ENCODE results near the gene RAET1E. TPM values are rescaled to one million over a fixed set of nuclear protein-coding genes. Genes with fewer than 3 reads are reported as not detected.
A peak's percentile ranks its signal among the peaks of the same experiment; 100 is the strongest.
"Not testable (repeated sequence)": the region's sequence is repeated elsewhere in the genome, so short reads cannot be mapped to it uniquely, and the experiment has no call there.

The RAET1E gene
- total RNA-seq, 2 experiments from 2014 or later = not detected

- ChIA-PET CTCF (interaction anchor here (2.2 kb wide), 1 partner anchor 80 kb away, joined by 21 read pairs; no protein-coding TSS in a partner anchor), POLR2A (no interaction called here)
- Mint-ChIP-seq H3K9me3 (no peaks in the 10 kb centered on the region), H3K27me3 (peaks cover 90% of the 10 kb centered on the region), H3K27ac (no peak overlapping the region), H3K4me1 (peaks cover 47% of the 10 kb centered on the region), H3K36me3 (ENCODE audit: low read depth) (peaks cover 3% of the 10 kb centered on the region), H3K4me3 (no peak overlapping the region)
- no peak for DNase-seq
Observed at GRCh38 chr6:149936743-149937142, 38.8 kb upstream of the RAET1E start.

GRCh38 chr6:149935668-149936067 is 37.8 kb upstream of the RAET1E start:
- Mint-ChIP-seq H3K4me1 (peaks cover 38% of the 10 kb centered on the region), H3K27ac (no peak overlapping the region), H3K9me3 (no peaks in the 10 kb centered on the region), H3K27me3 (peaks cover 92% of the 10 kb centered on the region), H3K4me3 (no peak overlapping the region), H3K36me3 (ENCODE audit: low read depth) (no peaks in the 10 kb centered on the region)
- CTCF ChIA-PET = interaction anchor here (0.7 to 2.2 kb wide), 2 partner anchors 81 to 399 kb away, joined by 3 to 21 read pairs; no protein-coding TSS in a partner anchor
- POLR2A ChIA-PET = no interaction called here
- DNase-seq = no peak

- Mint-ChIP-seq H3K36me3 (ENCODE audit: low read depth) (no peaks in the 10 kb centered on the region), H3K4me3 (no peak overlapping the region), H3K4me1 (peaks cover 33% of the 10 kb centered on the region), H3K27ac (no peak overlapping the region), H3K27me3 (peaks cover 92% of the 10 kb centered on the region), H3K9me3 (no peaks in the 10 kb centered on the region)
- CTCF ChIA-PET = interaction anchor here (0.7 to 2.2 kb wide), 3 partner anchors 57 to 400 kb away, joined by 3 to 21 read pairs (median 3); no protein-coding TSS in a partner anchor
- POLR2A ChIA-PET = interaction anchor here (0.7 kb wide), 1 partner anchor 81 kb away, joined by 3 read pairs; no protein-coding TSS in a partner anchor
- DNase-seq = no peak
Observed at GRCh38 chr6:149935246-149935645, 37.3 kb upstream of the RAET1E start.

DNA sequence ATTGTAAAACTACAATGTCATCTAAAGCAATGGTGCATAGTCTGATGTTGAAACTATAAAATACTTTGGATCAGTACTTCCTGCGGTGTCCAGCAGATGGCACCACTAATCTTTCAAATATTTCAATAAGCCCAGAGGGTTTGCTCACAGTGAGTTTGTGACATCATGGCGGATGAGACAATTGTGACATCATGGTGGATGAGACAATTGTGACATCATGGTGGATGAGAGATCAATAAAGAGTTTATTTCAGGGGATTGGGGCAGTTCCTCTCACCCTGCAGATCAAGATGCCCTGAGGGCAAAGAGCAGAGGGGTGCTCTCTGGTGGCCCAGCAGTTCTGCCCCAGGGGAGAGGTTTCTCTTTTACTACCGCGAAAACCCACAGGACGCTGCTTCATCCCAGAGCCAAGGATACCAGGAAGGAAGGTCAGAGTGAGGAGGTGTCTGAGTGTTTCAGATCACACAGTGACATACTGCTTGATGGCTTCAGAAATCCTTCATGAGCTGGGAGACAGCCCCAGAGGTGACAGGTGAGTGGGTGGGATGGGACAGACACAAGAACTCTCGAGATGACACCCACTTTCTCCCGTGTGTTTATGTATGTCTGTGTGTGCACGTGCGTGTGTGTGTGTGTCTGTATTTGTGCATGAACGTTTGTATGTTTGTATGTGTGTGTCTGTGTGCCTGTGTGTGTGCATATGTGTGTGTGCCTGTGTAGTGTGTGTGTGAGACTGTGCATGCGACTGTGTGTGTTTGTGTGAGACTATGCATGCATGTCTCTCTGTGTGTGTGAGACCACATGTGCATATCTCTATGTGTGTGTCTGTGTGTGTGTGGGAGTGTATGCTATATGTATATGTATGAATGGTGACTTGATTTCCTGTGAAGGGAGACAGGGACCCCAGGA is 36.6 kb upstream of the RAET1E start:
- DNase-seq = peak; percentile 76
- peaks cover 26% of the 10 kb centered on the region for H3K4me1 Mint-ChIP-seq
- H3K27me3 Mint-ChIP-seq = peaks cover 92% of the 10 kb centered on the region
- no peaks in the 10 kb centered on the region for H3K9me3 Mint-ChIP-seq
- CTCF ChIA-PET = interaction anchor here (0.7 to 2.2 kb wide), 3 partner anchors 58 to 400 kb away, joined by 3 to 21 read pairs (median 3); no protein-coding TSS in a partner anchor
- H3K27ac Mint-ChIP-seq = no peak overlapping the region
- no peaks in the 10 kb centered on the region for H3K36me3 Mint-ChIP-seq (ENCODE audit: low read depth)
- POLR2A ChIA-PET = interaction anchor here (0.7 kb wide), 1 partner anchor 82 kb away, joined by 3 read pairs; no protein-coding TSS in a partner anchor
- H3K4me3 Mint-ChIP-seq = no peak overlapping the region

- Mint-ChIP-seq H3K4me1 (peaks cover 17% of the 10 kb centered on the region), H3K27me3 (peaks cover 92% of the 10 kb centered on the region), H3K4me3 (no peak overlapping the region), H3K9me3 (no peaks in the 10 kb centered on the region), H3K27ac (no peak overlapping the region), H3K36me3 (ENCODE audit: low read depth) (no peaks in the 10 kb centered on the region)
- POLR2A ChIA-PET = no interaction called here
- CTCF ChIA-PET = no interaction called here
- DNase-seq = no peak
Observed at GRCh38 chr6:149933461-149933860, 35.5 kb upstream of the RAET1E start.

- Mint-ChIP-seq H3K4me3 (no peak overlapping the region), H3K4me1 (peaks cover 12% of the 10 kb centered on the region), H3K9me3 (no peaks in the 10 kb centered on the region), H3K27me3 (peaks cover 92% of the 10 kb centered on the region), H3K36me3 (ENCODE audit: low read depth) (no peaks in the 10 kb centered on the region), H3K27ac (no peak overlapping the region)
- CTCF ChIA-PET = no interaction called here
- POLR2A ChIA-PET = no interaction called here
- DNase-seq = no peak
Observed at GRCh38 chr6:149933036-149933435, 35.1 kb upstream of the RAET1E start.

DNA sequence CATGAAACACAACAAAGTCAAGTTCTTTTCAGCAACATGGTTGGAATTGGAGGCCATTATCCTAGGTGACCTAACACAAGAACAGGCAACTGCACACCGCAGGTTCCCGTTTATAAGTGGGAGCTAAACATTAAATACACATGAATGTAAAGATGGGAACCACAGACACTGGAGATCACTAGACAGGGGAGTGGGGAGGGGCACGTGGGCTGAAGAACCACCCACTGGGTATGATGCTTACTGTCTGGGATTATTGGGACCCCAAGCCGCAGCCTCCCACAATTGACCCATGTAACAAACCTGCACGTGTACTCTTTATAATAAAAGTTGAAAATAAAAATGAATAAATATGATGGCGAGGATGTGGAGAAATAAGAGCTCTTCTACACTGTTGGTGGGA is 33.6 kb upstream of the RAET1E start:
- Mint-ChIP-seq H3K4me1 (peaks cover 14% of the 10 kb centered on the region), H3K27me3 (peaks cover 89% of the 10 kb centered on the region), H3K9me3 (no peaks in the 10 kb centered on the region), H3K4me3 (no peak overlapping the region), H3K36me3 (ENCODE audit: low read depth) (no peaks in the 10 kb centered on the region), H3K27ac (no peak overlapping the region)
- DNase-seq = no peak
- POLR2A ChIA-PET = no interaction called here
- CTCF ChIA-PET = interaction anchor here (0.8 kb wide), 1 partner anchor 77 kb away, joined by 3 read pairs; no protein-coding TSS in a partner anchor

- CTCF ChIA-PET = interaction anchor here (1.8 kb wide), 1 partner anchor 88 kb away, joined by 6 read pairs; no protein-coding TSS in a partner anchor
- Mint-ChIP-seq H3K4me1 (peaks cover 19% of the 10 kb centered on the region), H3K27ac (no peak overlapping the region), H3K36me3 (ENCODE audit: low read depth) (no peaks in the 10 kb centered on the region), H3K9me3 (no peaks in the 10 kb centered on the region), H3K4me3 (no peak overlapping the region), H3K27me3 (peaks cover 82% of the 10 kb centered on the region)
- DNase-seq = no peak
- POLR2A ChIA-PET = interaction anchor here (1.2 kb wide), 1 partner anchor 87 kb away, joined by 4 read pairs; no protein-coding TSS in a partner anchor
Observed at GRCh38 chr6:149929422-149929821, 31.5 kb upstream of the RAET1E start.

GRCh38 chr6:149927025-149927424 is 29.1 kb upstream of the RAET1E start:
- CTCF ChIA-PET; POLR2A ChIA-PET; DNase-seq; H3K36me3 Mint-ChIP-seq (ENCODE audit: low read depth); H3K9me3 Mint-ChIP-seq; H3K4me3 Mint-ChIP-seq; H3K27ac Mint-ChIP-seq: not testable (repeated sequence)
- peaks cover 85% of the 10 kb centered on the region for H3K27me3 Mint-ChIP-seq
- H3K4me1 Mint-ChIP-seq = peaks cover 32% of the 10 kb centered on the region

- H3K4me1 Mint-ChIP-seq = peaks cover 35% of the 10 kb centered on the region
- DNase-seq = peak; percentile 86
- no peak overlapping the region for H3K27ac Mint-ChIP-seq
- ChIA-PET CTCF (interaction anchor here (1.3 to 2.5 kb wide), 4 partner anchors 82 to 94 kb away, joined by 3 to 18 read pairs (median 8); no protein-coding TSS in a partner anchor), POLR2A (no interaction called here)
- H3K27me3 Mint-ChIP-seq = peaks cover 85% of the 10 kb centered on the region
- peak overlapping the region; percentile 40 for H3K4me3 Mint-ChIP-seq
- H3K9me3 Mint-ChIP-seq = no peaks in the 10 kb centered on the region
- H3K36me3 Mint-ChIP-seq (ENCODE audit: low read depth) = no peaks in the 10 kb centered on the region
Observed at GRCh38 chr6:149925974-149926777, 28.3 kb upstream of the RAET1E start.

GRCh38 chr6:149925253-149925973 is 27.5 kb upstream of the RAET1E start:
- ChIA-PET POLR2A (no interaction called here), CTCF (interaction anchor here (1.0 to 2.5 kb wide), 6 partner anchors 82 to 104 kb away, joined by 3 to 18 read pairs (median 6); no protein-coding TSS in a partner anchor)
- Mint-ChIP-seq H3K27ac (no peak overlapping the region), H3K4me1 (peaks cover 35% of the 10 kb centered on the region), H3K27me3 (peaks cover 85% of the 10 kb centered on the region), H3K36me3 (ENCODE audit: low read depth) (no peaks in the 10 kb centered on the region), H3K9me3 (no peaks in the 10 kb centered on the region), H3K4me3 (peak overlapping the region; percentile 51)
- no peak for DNase-seq

DNA sequence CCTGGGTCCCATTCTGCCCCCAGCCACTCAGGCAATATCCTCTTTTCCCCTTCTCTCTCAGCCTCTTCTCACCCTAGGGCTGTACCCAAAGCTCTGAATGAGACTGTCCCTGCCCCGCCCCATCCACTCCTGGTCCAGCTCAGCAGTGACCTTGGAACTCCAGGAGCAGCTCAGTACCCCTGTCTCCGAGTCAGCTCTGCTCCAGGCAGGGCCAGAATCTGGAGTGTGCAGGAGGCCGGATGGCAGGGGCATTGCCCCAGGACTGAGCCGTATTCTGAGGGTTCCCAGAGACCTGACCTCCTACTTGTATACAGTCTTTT is 27.0 kb upstream of the RAET1E start:
- H3K27ac Mint-ChIP-seq = no peak overlapping the region
- ChIA-PET CTCF (interaction anchor here (1.0 to 2.5 kb wide), 6 partner anchors 81 to 103 kb away, joined by 3 to 18 read pairs (median 6); no protein-coding TSS in a partner anchor), POLR2A (no interaction called here)
- peaks cover 84% of the 10 kb centered on the region for H3K27me3 Mint-ChIP-seq
- DNase-seq = no peak
- H3K36me3 Mint-ChIP-seq (ENCODE audit: low read depth) = no peaks in the 10 kb centered on the region
- H3K4me1 Mint-ChIP-seq = peaks cover 35% of the 10 kb centered on the region
- H3K4me3 Mint-ChIP-seq = no peak overlapping the region
- H3K9me3 Mint-ChIP-seq = no peaks in the 10 kb centered on the region

Measured in activated CD4-positive, alpha-beta memory T cell treated with anti-CD3 and anti-CD28 coated beads, Interleukin-2, amount 10 ng/mL, durations not matched to agents 7 days and 5 days (primary cell).